Measurements from ENCODE around the gene MYH11. TPM values are rescaled to one million over a fixed set of nuclear protein-coding genes. Genes with fewer than 3 reads are reported as not detected.
"Not testable (repeated sequence)": the region's sequence is repeated elsewhere in the genome, so short reads cannot be mapped to it uniquely, and the experiment has no call there.

The MYH11 gene
- total RNA-seq, 4 donors from 2014 or later, result 121 to 1,349 (median 217) TPM

- intact Hi-C loops (cut with DNase I), result no loop called here
- H3K36me3 ChIP-seq, result no peaks in the 10 kb centered on the region
- no peak for DNase-seq
- peaks cover 0 to 3% (median 0%) of the 10 kb centered on the region in 3 donors for H3K4me1 ChIP-seq
- H3K27ac ChIP-seq, result peak overlapping the region in 1 of 4 donors; percentile 44
- H3K9me3 ChIP-seq, result no peaks in the 10 kb centered on the region
- TF ChIP-seq CTCF (IDR thresholded peaks at IDR 0.05), result no peak
- TF ChIP-seq POLR2A (IDR thresholded peaks at IDR 0.05), result no peak
- WGBS, 2 donors, result 71 to 84% methylated on average over 4 of the region's 4 CpGs
- H3K4me3 ChIP-seq, result peak overlapping the region in 1 of 4 donors; percentile 21
- no peaks in the 10 kb centered on the region for H3K27me3 ChIP-seq
Measured at GRCh38 chr16:15846510-15846909, 10.3 kb downstream of the MYH11 start.

- Histone ChIP-seq H3K4me3 (no peak overlapping the region), H3K36me3 (no peaks in the 10 kb centered on the region), H3K9me3 (no peaks in the 10 kb centered on the region), H3K4me1 (peaks cover 0 to 3% (median 0%) of the 10 kb centered on the region in 3 donors), H3K27me3 (no peaks in the 10 kb centered on the region), H3K27ac (peak overlapping the region in 2 of 4 donors; percentile 6 to 31)
- 69 to 78% methylated on average over 8 to 10 of the region's 10 CpGs for WGBS, 2 donors
- intact Hi-C loops (cut with DNase I), result no loop called here
- DNase-seq, result no peak
- no peak for TF ChIP-seq POLR2A (IDR thresholded peaks at IDR 0.05)
- TF ChIP-seq CTCF (IDR thresholded peaks at IDR 0.05), result no peak
Measured at GRCh38 chr16:15843635-15844279, 13.1 kb downstream of the MYH11 start.

- peak overlapping the region in 1 of 4 donors; percentile 75 for H3K27ac ChIP-seq
- H3K4me3 ChIP-seq; H3K9me3 ChIP-seq; H3K27me3 ChIP-seq; H3K36me3 ChIP-seq; intact Hi-C loops (cut with DNase I); DNase-seq: not testable (repeated sequence)
- 78 to 91% methylated on average over 8 of the region's 8 CpGs for WGBS, 2 donors
- peaks cover 0 to 15% (median 3%) of the 10 kb centered on the region in 3 donors for H3K4me1 ChIP-seq
Measured at GRCh38 chr16:15839204-15839603, 17.6 kb downstream of the MYH11 start.

GRCh38 chr16:15837761-15838160 is 19.1 kb downstream of the MYH11 start:
- 86 to 97% methylated on average over 7 to 11 of the region's 11 CpGs for WGBS, 2 donors
- Histone ChIP-seq H3K27ac (peak overlapping the region in 3 of 4 donors; percentile 48 to 75 (median 68)), H3K9me3 (no peaks in the 10 kb centered on the region), H3K27me3 (no peaks in the 10 kb centered on the region), H3K36me3 (no peaks in the 10 kb centered on the region), H3K4me1 (peaks cover 0 to 15% (median 3%) of the 10 kb centered on the region in 3 donors), H3K4me3 (no peak overlapping the region)
- intact Hi-C loops (cut with DNase I), result no loop called here
- no peak for DNase-seq
- TF ChIP-seq CTCF (IDR thresholded peaks at IDR 0.05) (no peak), POLR2A (IDR thresholded peaks at IDR 0.05) (no peak)

- Histone ChIP-seq H3K27ac (peak overlapping the region in 3 of 4 donors; percentile 48 to 75 (median 60)), H3K4me1 (peaks cover 0 to 16% (median under 1%) of the 10 kb centered on the region in 3 donors), H3K36me3 (no peaks in the 10 kb centered on the region), H3K27me3 (no peaks in the 10 kb centered on the region), H3K9me3 (no peaks in the 10 kb centered on the region), H3K4me3 (no peak overlapping the region)
- no peak for DNase-seq
- TF ChIP-seq POLR2A (IDR thresholded peaks at IDR 0.05) (no peak), CTCF (IDR thresholded peaks at IDR 0.05) (no peak)
- intact Hi-C loops (cut with DNase I), result no loop called here
- WGBS, 2 donors, result 69 to 70% methylated on average over 10 of the region's 10 CpGs
Measured at GRCh38 chr16:15836965-15837611, 19.7 kb downstream of the MYH11 start.

Data from esophagus squamous epithelium (tissue), 5 donors.